ENCODE data around the gene PAK2. TPM values are rescaled to one million over a fixed set of nuclear protein-coding genes. Genes with fewer than 3 reads are reported as not detected.
"Not testable (repeated sequence)": the region's sequence is repeated elsewhere in the genome, so short reads cannot be mapped to it uniquely, and the experiment has no call there.

The PAK2 gene
- total RNA-seq, 1 donor from 2014 or later = 35.9 TPM

DNA sequence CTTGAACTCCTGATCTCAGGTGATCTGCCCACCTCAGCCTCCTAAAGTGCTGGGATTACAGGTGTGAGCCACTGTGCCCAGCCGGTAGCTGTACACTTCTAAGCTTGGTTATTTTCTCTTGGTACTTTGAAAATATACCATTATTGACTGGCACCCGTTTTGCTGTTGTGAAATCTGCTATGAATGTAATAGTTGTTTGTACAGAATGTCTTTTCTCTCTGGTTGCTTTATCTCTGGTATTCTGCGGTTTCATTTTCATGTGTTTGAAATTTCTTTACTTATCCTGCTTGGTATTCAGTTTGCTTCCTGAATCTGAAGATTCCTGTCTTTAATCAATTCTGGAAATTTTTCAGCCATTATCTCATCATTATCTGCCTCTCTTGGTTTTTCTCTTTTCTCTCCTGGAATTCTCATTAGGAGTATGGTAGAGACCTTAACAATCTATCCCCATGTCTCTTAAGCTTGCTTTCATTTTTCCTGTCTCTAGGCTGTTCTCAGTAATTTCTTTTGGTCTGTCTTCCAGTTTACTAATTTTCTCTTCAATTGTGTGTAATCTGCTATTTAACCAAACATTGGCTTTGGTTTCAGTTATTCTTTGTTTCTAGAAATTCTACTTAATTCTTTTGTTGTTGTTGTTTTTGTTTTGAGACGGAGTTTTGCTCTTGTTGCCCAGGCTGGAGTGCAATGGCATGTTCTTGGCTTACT, 2.8 kb upstream of the PAK2 start:
- no peak for DNase-seq

DNA sequence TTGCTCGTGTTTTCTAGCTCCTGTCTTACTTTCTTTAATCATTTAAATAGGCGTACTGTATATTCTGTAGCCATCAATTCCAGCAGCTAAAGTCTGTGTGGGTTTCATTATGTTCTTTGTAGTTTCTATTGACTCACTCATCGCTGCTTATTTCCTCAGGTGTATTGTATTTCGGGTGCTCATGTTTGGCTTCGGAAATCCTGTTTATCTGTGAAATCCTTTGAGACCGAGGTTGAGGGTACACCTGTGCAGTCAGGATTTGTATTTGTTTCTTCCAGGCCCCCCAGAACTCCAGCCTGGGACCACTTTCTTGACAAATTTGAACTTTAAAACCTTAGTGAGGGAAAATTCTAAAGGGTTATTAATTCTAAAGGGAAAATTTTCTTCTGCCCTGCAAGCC, 2.0 kb upstream of the PAK2 start:
- no peak for DNase-seq

DNA sequence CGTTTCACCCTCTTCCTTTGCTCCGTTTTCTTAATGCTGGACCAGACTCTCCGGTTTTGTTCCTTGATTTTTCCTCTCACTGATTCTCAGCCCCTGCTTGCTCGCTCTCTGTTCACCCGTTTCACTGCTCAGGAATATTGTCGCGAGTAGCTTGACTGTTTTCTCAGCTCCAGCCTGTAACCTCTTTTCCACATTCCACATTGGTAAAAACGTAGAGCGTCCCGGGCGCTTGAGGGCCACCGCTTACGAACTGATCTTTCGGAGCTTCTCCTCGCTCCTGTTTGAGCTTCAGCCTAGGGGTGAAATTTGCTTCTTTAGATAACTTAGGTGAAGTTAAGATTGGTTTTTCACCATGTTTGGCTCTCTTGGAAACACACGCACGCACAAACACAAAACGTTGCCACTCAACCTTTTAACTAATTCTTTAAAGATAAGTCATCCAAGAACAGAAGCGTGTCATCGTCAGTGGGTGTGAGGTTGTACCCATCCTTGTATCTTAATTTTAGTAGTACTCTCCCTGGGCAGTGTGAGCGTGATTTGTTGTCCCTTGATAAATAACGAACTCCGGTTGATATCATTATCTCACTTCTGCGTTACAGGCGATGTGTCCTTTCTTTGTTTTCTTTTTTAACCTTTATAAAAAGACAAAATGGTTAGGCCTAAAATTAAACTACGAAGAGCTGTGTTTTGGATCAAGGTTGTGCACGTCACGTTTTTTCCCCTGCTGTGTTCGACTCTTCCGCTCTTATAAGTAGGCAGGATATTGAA, 1.0 kb downstream of the PAK2 start:
- DNase-seq = peak; percentile 46

DNA sequence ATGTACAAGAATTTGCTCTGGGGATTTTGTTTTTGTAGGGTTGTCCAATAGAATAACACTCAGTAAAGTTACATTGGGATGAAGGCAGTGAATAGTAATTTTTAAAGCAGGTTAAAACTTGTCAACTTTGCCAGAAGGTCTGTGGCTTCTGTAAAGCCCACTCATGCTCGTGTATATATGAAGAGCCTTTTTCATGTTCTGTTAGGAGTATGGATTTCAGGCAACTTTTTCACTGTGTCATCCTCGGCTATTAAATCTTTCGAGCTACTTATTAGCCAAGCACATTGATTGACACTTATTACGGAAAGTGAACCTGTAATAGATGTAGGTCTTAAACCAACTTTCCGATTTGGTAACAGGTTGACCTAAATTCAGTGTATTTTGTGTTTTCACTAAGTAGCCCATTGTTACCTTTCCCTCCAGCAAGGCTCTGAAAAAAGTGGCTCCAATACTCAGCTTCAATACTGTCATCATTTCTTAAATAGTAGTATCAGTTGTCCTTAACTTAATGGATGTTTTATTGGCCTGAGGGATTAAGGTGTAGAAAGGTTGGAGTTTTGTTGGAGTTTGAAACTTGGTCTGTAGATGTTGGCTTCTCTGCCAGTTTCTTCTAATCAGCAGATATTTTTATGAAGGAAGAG, 1.7 kb downstream of the PAK2 start:
- DNase-seq = peak; percentile 54

DNA sequence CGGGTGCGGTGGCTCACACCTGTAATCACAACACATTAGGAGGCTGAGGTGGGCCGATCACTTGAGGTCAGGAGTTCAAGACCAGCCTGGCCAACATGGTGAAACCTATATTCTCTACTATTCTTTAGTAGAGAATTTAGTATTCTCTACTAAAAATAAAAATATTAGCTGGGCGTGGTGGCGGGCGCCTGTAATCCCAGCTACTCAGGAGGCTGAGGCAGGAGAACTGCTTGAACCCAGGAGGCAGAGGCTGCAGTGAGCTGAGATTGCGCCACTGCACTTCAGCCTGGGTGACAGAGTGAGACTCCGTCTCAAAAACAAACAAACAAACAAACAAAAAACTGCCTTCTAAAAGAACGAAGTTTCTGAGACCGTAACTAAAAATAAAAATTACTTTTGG, 3.9 kb downstream of the PAK2 start:
- not testable (repeated sequence) for DNase-seq

DNA sequence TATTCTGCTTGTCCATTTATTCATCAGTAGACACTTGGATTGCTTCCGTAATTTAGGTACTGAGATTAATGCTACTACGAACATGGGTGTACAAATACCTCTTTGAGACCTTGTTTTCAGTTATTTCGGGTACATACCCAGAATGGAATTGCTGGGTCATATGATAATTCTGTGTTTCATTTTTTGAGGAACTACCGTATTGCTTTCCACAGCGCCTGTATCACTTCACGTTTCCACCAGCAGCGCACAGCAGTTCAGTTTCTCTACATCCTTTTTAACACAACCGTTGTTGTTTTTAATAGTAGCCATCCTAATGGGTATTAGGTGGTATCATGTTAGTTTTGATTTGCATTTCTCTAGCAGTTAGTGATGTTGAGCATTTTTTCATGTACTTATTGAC, 9.5 kb downstream of the PAK2 start:
- DNase-seq = no peak

DNA sequence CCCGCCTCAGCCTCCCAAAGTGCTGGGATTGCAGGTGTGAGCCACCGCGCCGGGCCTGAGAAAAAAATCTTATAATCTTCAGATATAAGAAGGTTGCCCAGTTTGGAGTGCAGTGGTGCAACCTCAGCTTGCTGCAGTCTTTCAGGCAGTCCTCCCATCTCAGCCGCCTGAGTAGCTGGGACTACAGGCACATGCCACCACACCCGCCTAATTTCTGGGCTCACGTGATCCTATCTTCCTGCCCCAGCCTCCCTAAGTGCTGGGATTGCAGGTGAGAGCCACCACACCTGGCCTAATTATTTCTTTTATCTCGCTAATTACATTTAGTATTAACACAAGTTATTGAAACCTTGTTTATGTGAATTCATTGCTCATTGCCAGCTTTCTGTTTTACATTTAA, 13.5 kb downstream of the PAK2 start:
- DNase-seq = no peak

DNA sequence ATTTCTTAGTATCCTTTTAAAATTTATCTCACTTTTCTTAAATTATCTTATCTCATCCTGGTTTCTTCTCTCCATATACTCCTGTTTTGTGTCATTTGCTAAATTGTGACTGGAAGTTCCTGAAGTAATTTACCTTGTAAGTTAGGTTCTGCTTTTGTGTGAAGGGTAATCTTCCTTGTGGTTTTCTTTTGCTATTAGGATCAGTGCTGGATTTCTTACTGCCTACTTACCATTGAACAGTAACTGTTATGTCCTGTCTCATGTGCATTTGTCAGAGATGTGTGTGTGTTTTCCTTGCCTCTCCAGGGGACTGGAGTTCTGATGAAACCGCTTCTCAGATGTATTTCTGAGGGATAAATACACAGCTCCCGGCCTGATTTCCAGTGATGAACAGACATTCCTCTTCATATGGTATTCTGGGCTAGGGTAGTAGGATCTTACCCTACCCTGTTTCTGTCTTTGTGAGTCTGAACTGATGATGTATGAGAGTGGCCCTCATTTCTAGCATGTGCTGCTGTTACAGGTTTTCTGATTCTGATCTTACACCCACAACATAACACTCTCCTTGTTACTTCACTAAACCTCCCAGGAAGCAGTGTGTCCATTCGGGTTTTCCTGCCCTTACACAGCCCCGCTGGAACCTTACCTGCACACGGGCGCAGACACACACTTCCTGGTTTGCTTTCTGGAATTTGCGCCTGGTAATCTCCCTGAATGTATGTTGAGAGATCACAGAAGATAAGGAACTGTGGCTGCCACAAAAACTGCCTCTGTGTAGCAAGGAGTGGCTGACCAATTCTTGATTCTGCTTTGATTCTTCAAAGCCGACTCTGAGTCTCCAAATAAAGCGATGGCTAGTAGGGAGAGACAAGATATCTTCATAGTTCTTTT, 14.7 kb downstream of the PAK2 start:
- no peak for DNase-seq

DNA sequence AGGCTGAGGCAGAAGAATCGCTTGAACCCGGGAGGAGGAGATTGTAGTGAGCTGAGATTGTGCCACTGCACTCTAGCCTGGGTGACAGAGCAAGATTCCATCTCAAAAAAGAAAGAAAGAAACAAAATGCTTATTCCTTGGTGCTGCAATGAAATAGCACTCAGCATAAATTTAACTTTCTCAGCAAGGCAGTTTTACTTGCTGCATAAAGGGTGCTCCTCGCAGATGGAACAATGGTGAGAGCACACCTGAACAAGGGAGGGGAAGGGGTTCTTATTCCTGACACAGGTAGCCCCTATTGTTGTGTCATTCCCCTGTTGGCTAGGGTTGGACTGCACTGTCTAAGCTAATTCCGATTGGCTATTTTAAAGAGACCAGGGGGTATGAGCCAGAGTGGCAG, 17.1 kb downstream of the PAK2 start:
- DNase-seq = no peak

DNA sequence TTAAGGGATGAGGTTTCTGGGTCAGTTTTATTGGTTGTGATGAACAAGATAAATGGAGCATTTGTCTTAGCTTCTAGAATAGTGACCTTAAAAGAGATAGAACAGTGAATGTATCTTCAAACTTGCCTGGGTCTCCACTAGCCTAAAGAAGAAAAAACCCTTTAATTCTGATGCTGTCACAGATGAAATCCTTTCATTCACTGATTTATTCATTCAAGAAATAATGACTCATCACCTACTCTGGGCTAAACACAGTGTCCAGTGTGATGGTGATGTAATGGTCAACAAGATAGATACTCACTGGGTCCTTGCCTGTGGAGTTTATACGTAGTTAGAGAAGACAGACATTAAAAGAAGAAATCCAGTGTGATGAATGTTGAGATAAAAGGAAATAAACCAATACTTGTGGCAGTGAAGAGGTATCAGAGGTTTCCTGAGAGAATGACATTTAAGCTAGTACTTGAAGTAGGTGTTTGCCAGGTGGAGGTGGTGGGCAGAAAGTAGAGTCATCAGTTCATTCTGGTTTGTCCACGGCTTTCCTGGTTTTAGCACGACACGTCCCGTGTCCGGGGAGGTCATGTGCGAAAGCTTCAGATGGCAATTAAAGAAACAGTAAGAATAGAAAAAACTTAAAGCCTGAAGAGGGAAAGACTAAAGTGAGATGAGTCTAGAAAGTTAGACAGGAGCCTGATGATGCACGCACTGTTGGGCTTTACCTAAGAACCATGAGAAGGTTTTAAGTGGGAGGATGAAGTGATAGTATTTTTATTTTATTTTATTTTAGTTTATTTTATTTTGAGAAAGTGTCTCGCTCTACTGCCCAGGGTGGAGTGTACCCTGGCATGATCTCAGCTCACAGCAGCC, 18.5 kb downstream of the PAK2 start:
- no peak for DNase-seq

DNA sequence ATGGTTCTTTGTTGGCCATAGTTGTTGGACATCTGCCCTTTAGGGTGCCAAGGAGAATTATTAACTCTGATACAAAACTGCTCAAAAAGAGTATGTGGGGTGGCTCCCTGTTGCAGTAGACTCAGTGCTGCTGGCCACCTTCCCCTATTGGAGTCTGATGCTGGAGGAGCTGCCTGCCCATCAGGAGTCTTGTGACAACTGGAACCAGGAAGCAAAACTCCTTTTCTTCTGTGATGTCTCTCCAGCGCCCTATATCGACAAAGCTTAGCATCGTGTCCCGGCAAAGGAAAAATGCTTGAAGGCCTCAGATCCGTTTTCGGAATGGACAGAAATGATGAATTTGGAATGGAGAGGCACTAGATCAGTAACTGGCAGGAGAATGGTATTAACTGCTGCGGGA, 23.5 kb downstream of the PAK2 start:
- no peak for DNase-seq

DNA sequence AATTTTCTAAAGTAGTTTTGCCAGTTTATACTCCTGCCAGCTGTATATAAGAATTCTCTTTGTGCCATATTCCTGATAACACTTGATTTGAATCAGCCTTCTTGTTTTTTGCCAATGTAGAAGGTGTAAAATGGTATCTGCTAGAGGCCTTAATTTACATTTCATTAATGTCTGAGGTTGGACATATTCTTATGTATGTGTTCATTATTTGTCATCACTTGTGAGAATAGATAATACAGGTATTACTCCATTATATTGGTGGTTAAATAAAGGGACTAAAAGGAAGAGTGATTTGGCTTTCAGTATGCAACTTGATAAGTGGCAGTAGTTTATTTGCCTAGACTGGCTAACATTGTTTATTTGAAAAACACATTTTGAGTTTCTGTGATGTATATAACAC, 25.8 kb downstream of the PAK2 start:
- DNase-seq = no peak

DNA sequence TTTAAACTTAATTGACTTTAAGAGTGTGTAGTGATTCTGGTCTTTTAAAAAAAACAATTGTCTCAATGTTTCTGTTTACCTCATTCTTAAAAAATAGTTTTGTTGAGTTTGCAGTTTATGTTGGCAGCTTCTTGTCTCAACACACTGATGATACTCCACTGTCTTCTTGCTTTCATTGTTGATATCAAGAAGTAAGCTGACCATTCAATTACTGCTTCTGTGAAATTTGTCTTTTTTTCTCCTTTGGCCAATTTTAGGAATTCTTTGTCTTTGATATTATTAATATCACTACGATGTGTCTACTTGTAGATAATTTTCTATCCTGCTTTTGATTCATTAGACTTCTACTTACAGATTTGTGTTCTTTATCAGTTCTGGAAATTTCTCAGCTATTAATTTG, 31.4 kb downstream of the PAK2 start:
- DNase-seq = no peak

DNA sequence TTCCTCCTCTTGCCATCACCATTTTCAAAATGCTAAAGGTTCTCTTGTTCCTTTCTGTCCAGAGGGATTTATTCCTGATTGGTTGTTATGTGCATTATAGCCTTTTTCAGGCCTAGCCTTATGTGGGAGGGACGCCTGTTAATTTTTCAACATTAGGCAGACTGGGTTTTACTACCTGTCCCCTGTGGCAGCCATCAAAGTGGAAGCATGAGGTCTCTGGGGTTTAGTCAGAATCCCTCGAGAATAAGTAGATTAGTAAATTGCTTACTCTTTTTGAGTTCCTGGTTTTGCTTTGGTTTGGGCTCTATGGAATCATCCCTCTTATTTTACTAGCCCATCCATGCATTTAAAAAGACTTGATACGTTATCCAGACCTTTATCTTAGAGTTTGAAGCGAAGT, 32.4 kb downstream of the PAK2 start:
- DNase-seq = no peak

DNA sequence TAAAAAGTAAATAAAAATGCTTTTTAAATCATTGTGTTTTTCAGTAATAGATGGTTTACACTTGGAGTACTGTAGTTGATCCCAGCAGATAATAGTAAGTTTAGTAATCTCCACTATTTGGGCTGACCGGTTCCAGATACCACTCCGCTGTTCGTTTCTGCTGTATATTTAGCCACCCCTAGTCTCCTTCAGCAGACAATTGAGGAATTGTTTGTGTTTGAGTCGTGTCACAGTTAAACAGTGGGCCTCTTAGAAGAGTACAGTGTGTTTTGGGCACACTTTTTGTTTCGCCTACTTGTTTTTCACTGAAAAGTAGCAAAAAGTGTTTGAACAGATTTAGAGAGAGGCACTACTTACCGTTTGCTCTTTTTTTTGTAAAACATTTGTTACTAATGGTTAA, 33.2 kb downstream of the PAK2 start:
- no peak for DNase-seq

DNA sequence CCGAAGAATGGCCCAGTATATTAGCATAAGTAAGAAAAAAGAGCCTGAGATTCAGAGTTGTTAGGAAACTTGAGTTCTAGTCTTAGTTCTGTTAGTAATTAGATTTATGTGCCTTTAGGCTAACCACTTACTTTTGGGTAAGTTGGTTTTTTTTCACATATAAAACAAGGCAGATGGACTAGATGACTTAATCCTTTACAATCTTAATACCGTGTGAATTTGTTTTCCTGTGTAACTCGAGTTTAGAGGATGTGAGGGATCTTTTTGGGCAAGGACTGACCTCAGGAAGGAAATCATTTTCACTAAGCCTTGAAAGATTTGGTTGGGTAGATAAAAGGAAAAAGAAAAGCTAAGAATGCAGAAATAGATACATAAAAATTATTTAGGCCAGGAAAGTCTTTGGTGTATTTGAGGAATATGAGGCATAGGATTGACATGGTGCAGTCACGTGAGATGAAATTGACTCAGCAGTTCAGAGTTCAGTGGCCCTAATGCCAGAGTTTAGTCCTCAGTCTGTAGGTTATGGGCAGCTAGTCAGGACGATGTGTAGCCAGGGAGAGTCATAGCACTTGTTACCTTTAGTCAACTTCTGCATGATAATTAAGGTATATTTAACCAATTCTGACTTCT, 34.6 kb downstream of the PAK2 start:
- DNase-seq = no peak

DNA sequence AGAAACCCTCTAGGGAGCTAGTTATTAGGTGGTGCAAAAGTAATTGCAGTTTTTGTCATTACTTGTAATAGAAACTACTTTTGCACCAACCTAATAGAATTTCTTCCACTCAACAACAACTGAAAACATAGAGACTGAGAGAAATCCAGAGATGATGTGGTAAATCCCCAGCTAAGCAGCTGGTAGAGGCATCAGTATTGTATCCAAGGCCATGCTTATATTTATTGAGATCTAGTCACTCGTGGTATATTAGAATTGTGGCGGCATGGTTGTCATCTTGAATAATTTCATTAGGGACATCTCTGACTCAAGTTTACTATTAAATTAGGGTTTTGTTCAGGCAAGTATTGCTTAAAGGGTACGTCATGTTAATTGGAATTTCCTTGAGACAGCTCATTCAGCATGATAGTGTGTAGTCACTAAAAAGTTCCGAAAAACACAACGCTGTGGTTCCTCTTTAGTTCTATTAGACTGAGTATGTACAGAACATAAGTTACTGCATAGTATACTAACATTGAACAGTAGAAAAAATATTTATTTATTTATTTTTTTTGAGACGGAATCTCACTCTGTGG, 35.3 kb downstream of the PAK2 start:
- DNase-seq = no peak

DNA sequence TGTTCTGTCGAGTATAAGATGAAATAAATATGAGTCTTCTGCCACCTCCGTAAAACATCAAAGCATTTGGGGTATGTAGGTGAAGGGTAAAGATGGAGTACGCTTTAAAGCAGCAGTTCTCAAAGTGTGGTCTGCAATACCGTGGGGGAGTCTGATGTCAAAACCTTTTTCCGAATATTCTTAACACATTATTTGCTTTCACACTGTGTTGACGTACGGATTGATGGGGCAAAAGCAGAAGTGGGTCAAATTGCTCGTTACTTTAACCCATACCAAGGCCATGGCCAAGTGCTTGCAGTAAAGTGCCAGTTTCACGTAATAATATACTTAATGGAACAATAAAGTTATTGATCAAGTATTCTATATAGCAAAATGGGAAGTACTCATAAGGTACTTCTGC, 36.3 kb downstream of the PAK2 start:
- DNase-seq = no peak

DNA sequence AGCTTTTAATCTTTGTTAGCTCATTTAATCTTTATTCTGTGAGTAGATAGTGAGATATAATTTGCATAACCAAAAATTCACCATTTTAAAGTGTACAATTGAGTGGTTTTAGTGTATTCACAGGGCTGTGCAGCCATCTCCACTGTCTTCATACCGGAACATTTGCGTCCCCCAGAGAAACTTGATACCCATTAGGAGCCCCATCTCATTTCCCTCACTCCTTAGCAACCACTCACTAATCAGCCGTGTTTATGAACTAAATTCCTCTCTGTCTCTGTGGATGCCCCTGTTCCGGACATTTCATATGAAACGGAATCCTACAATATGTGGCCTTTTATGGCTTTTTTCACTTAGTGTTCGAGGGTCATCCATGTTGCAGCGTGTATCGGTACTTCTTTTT, 38.2 kb downstream of the PAK2 start:
- no peak for DNase-seq

DNA sequence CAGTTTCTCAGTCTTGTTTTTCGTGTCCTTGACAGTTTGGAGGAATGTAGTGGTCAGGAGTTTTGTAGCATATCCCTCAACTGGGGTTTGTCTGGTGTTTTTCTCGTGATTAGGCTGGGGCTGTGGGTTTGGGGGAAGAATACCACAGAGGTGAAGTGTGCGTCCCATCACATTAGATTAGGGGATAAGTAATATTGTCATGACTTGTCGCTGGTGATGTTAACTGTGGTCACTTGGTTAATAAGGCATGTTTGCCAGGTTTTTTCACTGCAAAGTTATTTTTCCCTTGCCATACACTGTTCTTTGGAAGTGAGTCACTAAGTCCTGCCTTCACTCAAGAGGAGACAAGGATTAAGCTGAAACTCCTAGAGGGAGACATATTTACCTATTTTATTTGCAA, 39.1 kb downstream of the PAK2 start:
- no peak for DNase-seq

DNA sequence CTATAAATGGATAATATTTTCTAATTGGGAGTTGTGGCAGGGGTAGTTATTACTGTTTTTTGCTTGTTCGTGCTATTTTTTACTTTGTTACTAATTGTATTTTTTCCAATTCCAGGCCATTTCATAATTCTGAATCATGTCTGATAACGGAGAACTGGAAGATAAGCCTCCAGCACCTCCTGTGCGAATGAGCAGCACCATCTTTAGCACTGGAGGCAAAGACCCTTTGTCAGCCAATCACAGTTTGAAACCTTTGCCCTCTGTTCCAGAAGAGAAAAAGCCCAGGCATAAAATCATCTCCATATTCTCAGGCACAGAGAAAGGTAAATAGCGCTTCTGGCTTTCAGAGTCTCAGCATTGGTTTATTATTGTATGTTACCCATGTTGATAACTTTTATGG, 42.9 kb downstream of the PAK2 start:
- no peak for DNase-seq
